H1 (cell line): ENCODE results near the gene PDZRN4.

Experiments
- PHF8 ChIP-seq: fragments of 200-600 bp; sonication (generic); conservative IDR thresholded peaks from 2 replicates; pipeline ENCODE4 v1.7.1; 2012; ENCODE audit warnings: low read depth, mild to moderate bottlenecking, inconsistent platforms, low read length, moderate library complexity
- POLR2A ChIP-seq, 2 experiments: IDR thresholded peaks; 1 replicate in 1 of 2; 2 replicates in 1 of 2; pipeline ENCODE4 v1.6.1; 2011; ENCODE audit warnings: low read depth in 2 of 2, low read length in 2 of 2, mild to moderate bottlenecking in 2 of 2; ENCODE audit errors: control extremely low read depth in 1 of 2
- YY1 ChIP-seq: IDR thresholded peaks from 2 replicates; pipeline ENCODE4 v1.6.1; 2011; ENCODE audit warnings: low read depth, mild to moderate bottlenecking, low read length

DNA sequence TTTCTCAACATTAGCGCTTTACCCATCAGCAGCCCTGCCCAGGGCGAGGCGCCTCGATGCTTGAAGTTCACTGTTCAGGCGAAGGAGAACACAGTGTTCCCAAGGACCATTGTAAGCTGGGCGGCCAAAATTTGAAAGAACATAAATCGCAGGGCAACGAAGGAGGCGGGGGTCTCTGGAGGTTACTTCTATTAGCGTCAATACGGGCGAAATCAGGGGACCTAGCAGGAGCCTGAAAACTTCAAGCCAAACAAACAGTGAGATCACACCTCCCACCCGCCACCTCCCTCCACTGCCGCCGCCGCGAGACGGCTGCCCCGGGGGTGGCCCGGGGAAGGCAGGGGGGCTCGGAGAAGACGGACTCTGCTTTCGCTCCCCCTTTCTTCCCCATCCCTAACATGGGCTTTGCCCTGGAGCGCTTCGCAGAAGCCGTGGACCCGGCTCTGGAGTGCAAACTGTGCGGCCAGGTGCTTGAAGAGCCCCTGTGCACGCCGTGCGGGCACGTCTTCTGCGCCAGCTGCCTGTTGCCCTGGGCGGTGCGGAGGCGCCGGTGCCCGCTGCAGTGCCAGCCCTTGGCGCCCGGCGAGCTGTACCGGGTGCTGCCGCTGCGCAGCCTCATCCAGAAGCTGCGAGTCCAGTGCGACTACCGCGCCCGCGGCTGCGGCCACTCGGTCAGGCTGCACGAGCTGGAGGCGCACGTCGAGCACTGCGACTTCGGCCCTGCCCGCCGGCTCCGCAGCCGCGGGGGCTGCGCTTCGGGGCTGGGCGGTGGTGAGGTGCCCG is at the start of gene PDZRN4:
- TF ChIP-seq PHF8: no peak
- TF ChIP-seq YY1: no peak
- no peak for TF ChIP-seq POLR2A (IDR thresholded peaks at IDR 0.05; ENCODE audit: control extremely low read depth in 1 of 2, low read depth in 2 of 2, low read length in 2 of 2)
